ENCODE measurements around the gene AFF1.

DNA sequence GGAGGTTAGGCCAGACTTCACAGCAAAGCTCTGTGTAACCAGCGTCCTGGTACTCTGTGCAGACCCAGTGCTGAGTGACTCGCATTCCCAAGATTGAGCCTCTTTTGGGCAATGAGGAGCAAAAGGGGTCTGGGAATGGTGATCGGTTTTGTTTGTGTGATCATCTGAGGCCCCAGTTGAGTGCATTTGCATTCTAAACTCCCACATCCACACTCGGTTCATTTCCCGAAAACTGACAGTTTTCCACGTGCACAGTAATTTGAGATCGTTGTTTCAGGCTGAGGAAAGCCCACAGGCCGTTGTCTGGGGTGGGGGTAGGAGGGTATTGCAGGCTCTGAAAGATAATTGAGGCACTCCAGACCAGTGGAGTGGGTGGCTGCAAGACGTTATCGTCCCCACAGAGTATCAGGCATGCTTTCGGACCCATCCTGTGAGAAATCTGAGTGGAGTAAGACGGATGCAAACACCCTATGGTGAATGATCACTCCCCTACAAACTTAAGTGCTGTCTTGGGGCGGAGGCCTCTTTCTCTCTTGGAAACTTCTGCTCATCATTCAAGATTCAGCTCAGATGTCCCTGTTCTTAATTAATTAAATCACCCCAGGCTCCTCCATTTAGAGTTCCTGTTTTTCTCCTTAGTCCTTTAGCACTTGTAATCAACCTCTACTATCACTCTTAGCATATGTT, 96.1 kb downstream of the AFF1 start:
- no peak for TF ChIP-seq POLR2A (IDR thresholded peaks at IDR 0.05)
- TF ChIP-seq, protein P1, sequence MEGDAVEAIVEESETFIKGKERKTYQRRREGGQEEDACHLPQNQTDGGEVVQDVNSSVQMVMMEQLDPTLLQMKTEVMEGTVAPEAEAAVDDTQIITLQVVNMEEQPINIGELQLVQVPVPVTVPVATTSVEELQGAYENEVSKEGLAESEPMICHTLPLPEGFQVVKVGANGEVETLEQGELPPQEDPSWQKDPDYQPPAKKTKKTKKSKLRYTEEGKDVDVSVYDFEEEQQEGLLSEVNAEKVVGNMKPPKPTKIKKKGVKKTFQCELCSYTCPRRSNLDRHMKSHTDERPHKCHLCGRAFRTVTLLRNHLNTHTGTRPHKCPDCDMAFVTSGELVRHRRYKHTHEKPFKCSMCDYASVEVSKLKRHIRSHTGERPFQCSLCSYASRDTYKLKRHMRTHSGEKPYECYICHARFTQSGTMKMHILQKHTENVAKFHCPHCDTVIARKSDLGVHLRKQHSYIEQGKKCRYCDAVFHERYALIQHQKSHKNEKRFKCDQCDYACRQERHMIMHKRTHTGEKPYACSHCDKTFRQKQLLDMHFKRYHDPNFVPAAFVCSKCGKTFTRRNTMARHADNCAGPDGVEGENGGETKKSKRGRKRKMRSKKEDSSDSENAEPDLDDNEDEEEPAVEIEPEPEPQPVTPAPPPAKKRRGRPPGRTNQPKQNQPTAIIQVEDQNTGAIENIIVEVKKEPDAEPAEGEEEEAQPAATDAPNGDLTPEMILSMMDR (IDR thresholded peaks at IDR 0.05) = no peak

All from uterus (tissue), 2 donors.